ENCODE measurements around the gene PDGFD. TPM values are rescaled to one million over a fixed set of nuclear protein-coding genes. Genes with fewer than 3 reads are reported as not detected.

PDGFD gene
- total RNA-seq, 1 donor from 2014 or later = 10.0 TPM

GRCh38 chr11:103888541-103888951 is 275.4 kb downstream of the PDGFD start:
- no peak for DNase-seq (ENCODE audit: low read depth, low spot score)

- no peak for DNase-seq (ENCODE audit: low read depth, low spot score)
Measured at GRCh38 chr11:103887001-103887658, 276.8 kb downstream of the PDGFD start.

- DNase-seq (ENCODE audit: low read depth, low spot score) = no peak
Measured at GRCh38 chr11:103883856-103884255, 280.1 kb downstream of the PDGFD start.

- no peak for DNase-seq (ENCODE audit: low read depth, low spot score)
Measured at GRCh38 chr11:103883291-103883690, 280.7 kb downstream of the PDGFD start.

- no peak for DNase-seq (ENCODE audit: low read depth, low spot score)
Measured at GRCh38 chr11:103881584-103881983, 282.4 kb downstream of the PDGFD start.

- no peak for DNase-seq (ENCODE audit: low read depth, low spot score)
Measured at GRCh38 chr11:103880968-103881367, 283.0 kb downstream of the PDGFD start.

GRCh38 chr11:103878646-103879045 is 285.3 kb downstream of the PDGFD start:
- DNase-seq (ENCODE audit: low read depth, low spot score) = no peak

- no peak for DNase-seq (ENCODE audit: low read depth, low spot score)
Measured at GRCh38 chr11:103877221-103877620, 286.7 kb downstream of the PDGFD start.

- no peak for DNase-seq (ENCODE audit: low read depth, low spot score)
Measured at GRCh38 chr11:103875855-103876510, 288.0 kb downstream of the PDGFD start.

- DNase-seq (ENCODE audit: low read depth, low spot score) = no peak
Measured at GRCh38 chr11:103872748-103873147, 291.2 kb downstream of the PDGFD start.

GRCh38 chr11:103871923-103872551 is 291.9 kb downstream of the PDGFD start:
- DNase-seq (ENCODE audit: low read depth, low spot score) = no peak

- no peak for DNase-seq (ENCODE audit: low read depth, low spot score)
Measured at GRCh38 chr11:103870821-103871309, 293.1 kb downstream of the PDGFD start.

GRCh38 chr11:103867481-103867880 is 296.5 kb downstream of the PDGFD start:
- DNase-seq (ENCODE audit: low read depth, low spot score) = no peak

GRCh38 chr11:103863497-103863896 is 300.4 kb downstream of the PDGFD start:
- DNase-seq (ENCODE audit: low read depth, low spot score) = no peak

GRCh38 chr11:103862802-103863174 is 301.2 kb downstream of the PDGFD start:
- DNase-seq (ENCODE audit: low read depth, low spot score) = no peak

- DNase-seq (ENCODE audit: low read depth, low spot score) = no peak
Measured at GRCh38 chr11:103862094-103862801, 301.7 kb downstream of the PDGFD start.

Other genes with a start within 250 kb of the PDGFD start
- gene DDI1, start 127.5 kb downstream of the PDGFD start, total RNA-seq = not detected in 2 replicates

Measured in pulmonary artery endothelial cell (primary cell).